Colon (tissue), 2 donors: Measurements from ENCODE around the gene CARF.

Source experiments
- FAIRE-seq: peaks from 2 replicates; lab custom pipeline; 2012; peaks lifted over from hg19 to GRCh38; lab: Jason Lieb, UNC
- donor health status: control.
- donor health status: control.

Gene CARF

GRCh38 chr2:203021991-203022390 is 109.9 kb downstream of the CARF start:
- no peak for FAIRE-seq

GRCh38 chr2:203022751-203023150 is 110.7 kb downstream of the CARF start:
- peak; percentile 10 for FAIRE-seq

GRCh38 chr2:203025592-203025991 is 113.5 kb downstream of the CARF start:
- no peak for FAIRE-seq

DNA sequence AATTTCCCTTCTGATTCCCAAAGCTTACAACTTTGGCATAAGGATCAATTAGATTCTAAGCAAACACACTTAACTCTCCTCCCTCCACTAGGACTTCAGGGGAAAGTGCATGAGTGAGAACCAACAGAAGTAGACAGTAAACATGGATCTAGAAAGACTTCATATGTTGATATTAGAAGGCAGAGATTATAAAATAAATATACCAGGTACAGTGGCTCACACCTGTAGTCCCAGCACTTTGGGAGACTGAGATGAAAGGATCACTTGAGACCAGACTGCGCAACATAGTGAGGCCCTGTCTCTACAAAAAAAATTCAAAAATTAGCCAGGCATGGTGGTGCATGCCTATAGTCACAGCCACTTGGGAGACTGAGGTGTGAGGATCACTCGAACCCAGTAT is 118.5 kb downstream of the CARF start:
- FAIRE-seq = no peak

DNA sequence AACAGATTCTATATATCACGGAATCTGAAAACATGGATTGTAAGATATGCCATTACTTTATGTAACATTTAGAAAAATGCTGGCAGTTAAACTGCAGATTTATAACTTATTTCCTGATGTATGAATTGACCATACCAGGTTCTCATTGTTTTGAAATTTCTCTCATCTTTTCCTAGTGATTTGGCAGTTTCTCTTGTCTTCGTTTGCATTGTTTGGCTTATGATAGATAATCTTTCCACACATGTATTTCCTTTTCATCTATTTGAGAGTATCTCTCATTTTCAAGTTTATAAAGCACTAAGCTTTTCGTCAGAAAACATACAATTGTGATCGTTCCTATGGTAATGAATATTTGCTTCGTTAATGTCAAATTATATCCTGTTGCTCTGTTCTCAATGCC is 118.9 kb downstream of the CARF start:
- no peak for FAIRE-seq

DNA sequence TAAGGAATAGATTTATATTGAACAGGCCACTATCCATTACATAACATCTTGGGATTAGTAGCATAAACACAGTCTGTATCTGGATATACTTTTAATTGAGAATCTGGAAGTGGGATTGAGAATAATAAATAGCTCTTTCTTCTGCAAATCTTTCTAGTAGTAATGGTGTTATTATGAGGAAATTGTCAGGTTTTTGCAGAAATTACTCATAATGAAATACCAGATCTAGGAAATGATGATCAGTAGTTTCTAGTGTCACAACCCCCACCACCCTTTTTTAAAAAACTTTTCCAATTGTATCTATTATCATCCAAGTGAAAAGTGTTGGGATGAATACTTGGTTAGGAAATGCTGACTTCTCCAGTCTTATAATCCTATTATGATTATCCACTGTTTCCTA is 121.3 kb downstream of the CARF start:
- no peak for FAIRE-seq

GRCh38 chr2:203035879-203036470 is 123.9 kb downstream of the CARF start:
- peak; percentile 70 for FAIRE-seq
